Measurements from ENCODE around the gene LITAFD. TPM values are rescaled to one million over a fixed set of nuclear protein-coding genes. Genes with fewer than 3 reads are reported as not detected.
A peak's percentile ranks its signal among the peaks of the same experiment; 100 is the strongest.

The LITAFD gene
- polyA plus RNA-seq, 1 of the 3 experiments (the other 2 are of a cell fraction): not detected

DNA sequence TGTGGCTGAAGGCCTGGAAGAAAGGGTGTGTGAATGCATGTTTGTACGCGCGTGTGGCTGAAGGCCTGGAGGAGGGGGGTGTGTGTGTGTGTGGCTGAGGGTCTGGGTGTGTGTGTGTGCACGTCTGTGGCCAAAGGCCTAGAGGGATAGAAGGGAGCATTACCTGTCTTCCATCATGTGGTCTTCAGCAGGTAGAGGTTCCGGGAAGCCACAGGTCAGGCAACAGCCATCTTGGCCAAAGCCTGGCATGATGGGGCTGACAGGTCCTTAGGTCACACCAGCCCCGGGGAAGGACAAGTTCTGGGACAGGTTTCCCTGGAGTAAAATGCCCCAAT lies 5.2 kb downstream of the LITAFD start (continued):
- TF ChIP-seq, protein P1, sequence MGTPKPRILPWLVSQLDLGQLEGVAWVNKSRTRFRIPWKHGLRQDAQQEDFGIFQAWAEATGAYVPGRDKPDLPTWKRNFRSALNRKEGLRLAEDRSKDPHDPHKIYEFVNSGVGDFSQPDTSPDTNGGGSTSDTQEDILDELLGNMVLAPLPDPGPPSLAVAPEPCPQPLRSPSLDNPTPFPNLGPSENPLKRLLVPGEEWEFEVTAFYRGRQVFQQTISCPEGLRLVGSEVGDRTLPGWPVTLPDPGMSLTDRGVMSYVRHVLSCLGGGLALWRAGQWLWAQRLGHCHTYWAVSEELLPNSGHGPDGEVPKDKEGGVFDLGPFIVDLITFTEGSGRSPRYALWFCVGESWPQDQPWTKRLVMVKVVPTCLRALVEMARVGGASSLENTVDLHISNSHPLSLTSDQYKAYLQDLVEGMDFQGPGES (IDR thresholded peaks at IDR 0.05; ENCODE audit: low read depth, low read length): no peak
- TF ChIP-seq ELF1 (IDR thresholded peaks at IDR 0.05) (no peak), RAD21 (IDR thresholded peaks at IDR 0.05; ENCODE audit: low read length) (no peak), TAF1 (IDR thresholded peaks at IDR 0.05; ENCODE audit: borderline replicate concordance, low read depth, low read length) (no peak), SIN3A (IDR thresholded peaks at IDR 0.05; ENCODE audit: borderline replicate concordance, low read depth, low read length) (no peak), FOXJ3 (CRISPR knock-in tag; IDR thresholded peaks at IDR 0.05) (no peak)

DNA sequence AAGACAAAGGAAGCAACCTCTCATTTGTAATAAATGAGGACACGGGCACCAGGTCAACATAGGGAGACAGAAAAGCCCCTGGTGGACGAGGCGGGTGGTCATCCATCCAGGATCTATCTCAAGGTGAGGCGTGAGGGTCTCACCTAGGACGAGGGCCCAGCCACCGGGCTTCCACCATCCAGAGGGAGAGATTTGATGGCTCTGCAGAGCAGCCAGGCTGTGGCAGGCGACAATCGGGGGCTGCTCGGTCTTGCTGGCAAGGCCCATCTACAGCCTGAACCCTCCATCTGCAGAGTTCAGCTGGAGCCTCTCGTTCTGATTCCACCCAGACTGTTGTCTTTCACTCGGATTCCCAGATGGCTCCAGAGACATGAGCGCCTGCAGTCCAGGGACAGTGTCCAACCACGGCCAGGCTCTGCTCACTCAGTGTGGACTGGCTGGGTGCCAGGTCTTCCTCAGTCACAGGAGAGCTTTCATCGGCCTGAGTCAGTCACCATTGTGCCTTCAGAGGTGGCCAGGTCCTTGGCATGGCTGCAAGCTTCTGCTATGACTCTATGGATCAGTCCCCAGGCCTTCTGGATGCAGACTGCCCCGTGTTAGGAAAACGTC lies 5.9 kb downstream of the LITAFD start:
- POLR2A ChIA-PET: interaction anchor here (0.6 to 1.3 kb wide), 2 partner anchors 9 to 48 kb away, joined by 4 read pairs; no protein-coding TSS in a partner anchor

More for the DNA sequence above, 5.9 kb downstream of the LITAFD start:
- peaks cover 7 to 34% of the 10 kb centered on the region in 2 experiments for H3K36me3 ChIP-seq (replicated peaks in 1 of 2; ENCODE audit: control insufficient read depth in 1 of 2, insufficient read depth in 2 of 2, low read length in 1 of 2)
- no peak overlapping the region for H3K9ac ChIP-seq
- no peaks in the 10 kb centered on the region for H3K27me3 ChIP-seq (ENCODE audit: insufficient read depth)
- H3K4me1 ChIP-seq (ENCODE audit: control insufficient read depth in 1 of 2, insufficient read depth in 2 of 2, low read depth in 1 of 2, low read length in 1 of 2): peaks cover 9 to 32% of the 10 kb centered on the region in 2 experiments; a peak in 2 of 4 replicates
- CTCF ChIA-PET: interaction anchor here (0.6 to 2.5 kb wide), 13 partner anchors 8 to 350 kb away, joined by 3 to 15 read pairs (median 4); no protein-coding TSS in a partner anchor
- H4K20me1 ChIP-seq (ENCODE audit: insufficient read depth): 0 out of 2 replicates have a peak, but pooled peaks cover 12% of the 10 kb centered on the region
- WGBS (ENCODE audit: low lambda C conversion rate): 81% methylated on average over 9 of the region's 16 CpGs
- peak overlapping the region in 1 of 2 experiments; percentile 80; a peak in 2 of 4 replicates for H3K27ac ChIP-seq (ENCODE audit: low read depth in 2 of 2, low read length in 1 of 2)
- no peak overlapping the region for H2AFZ ChIP-seq (ENCODE audit: low read depth)
- H3F3A ChIP-seq (replicated peaks; ENCODE audit: insufficient read depth): peaks cover 6% of the 10 kb centered on the region
- TF ChIP-seq RXRA (IDR thresholded peaks at IDR 0.05; ENCODE audit: borderline replicate concordance, low read depth) (no peak), TEAD4 (IDR thresholded peaks at IDR 0.05; ENCODE audit: borderline replicate concordance, insufficient read depth) (no peak), FOXJ3 (CRISPR knock-in tag; IDR thresholded peaks at IDR 0.05) (no peak), MXI1 (IDR thresholded peaks at IDR 0.05; ENCODE audit: low read depth, low read length) (peak; percentile 53; the same call in 1 of the 2 replicates), MEF2A (IDR thresholded peaks at IDR 0.05; ENCODE audit: borderline replicate concordance, low read depth) (no peak), NFIC (IDR thresholded peaks at IDR 0.05; ENCODE audit: borderline replicate concordance) (peak; percentile 69), GABPA (IDR thresholded peaks at IDR 0.05; ENCODE audit: low read depth) (no peak), SMC3 (IDR thresholded peaks at IDR 0.05; ENCODE audit: low read depth, low read length) (no peak), NRF1 (IDR thresholded peaks at IDR 0.05; ENCODE audit: low read depth, low read length) (no peak)
- TF ChIP-seq, protein P2, sequence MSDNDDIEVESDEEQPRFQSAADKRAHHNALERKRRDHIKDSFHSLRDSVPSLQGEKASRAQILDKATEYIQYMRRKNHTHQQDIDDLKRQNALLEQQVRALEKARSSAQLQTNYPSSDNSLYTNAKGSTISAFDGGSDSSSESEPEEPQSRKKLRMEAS (IDR thresholded peaks at IDR 0.05; ENCODE audit: low read depth): no peak
- no peaks in the 10 kb centered on the region for H3K9me3 ChIP-seq
- DNase-seq: peak; percentile 81
- H3K9me2 ChIP-seq: no peaks in the 10 kb centered on the region
- no peak overlapping the region for H3K4me2 ChIP-seq
- no peaks in the 10 kb centered on the region for H3K79me2 ChIP-seq (ENCODE audit: insufficient read depth)
- H3K4me3 ChIP-seq (ENCODE audit: low read depth in 2 of 2, low read length in 1 of 2): no peak overlapping the region
